HG03066 (cell line): ENCODE results near the gene RASGRF2.
"Not testable (repeated sequence)": the region's sequence is repeated elsewhere in the genome, so short reads cannot be mapped to it uniquely, and the experiment has no call there.

ENCODE experiments used
- ATAC-seq: cut with Tn5 transposase; IDR thresholded peaks from one replicate; pipeline ENCODE4 v1.9.1; 2021; ENCODE audit warnings: low read depth; ENCODE audit not compliant: unreplicated experiment

The RASGRF2 gene

DNA sequence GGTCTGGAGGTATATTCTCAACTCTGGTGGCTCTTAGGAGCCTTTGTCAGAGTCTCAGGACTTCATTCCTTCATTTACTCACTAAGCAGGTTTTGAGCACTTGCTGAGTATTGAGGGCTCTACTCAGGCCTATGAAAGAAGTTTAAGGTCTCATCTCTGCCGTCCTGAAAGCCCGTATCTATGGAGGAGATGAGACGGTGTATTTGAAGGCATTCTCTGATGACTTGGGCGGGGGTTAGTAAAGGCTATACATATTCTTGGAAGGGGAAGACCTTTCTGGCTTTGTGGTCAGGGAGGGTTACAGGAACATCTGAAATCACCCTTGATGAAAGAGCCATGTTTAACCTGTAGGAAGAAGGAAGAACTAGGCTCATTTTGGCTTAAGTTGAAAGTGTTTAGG, 21.9 kb downstream of the RASGRF2 start:
- ATAC-seq: no peak

DNA sequence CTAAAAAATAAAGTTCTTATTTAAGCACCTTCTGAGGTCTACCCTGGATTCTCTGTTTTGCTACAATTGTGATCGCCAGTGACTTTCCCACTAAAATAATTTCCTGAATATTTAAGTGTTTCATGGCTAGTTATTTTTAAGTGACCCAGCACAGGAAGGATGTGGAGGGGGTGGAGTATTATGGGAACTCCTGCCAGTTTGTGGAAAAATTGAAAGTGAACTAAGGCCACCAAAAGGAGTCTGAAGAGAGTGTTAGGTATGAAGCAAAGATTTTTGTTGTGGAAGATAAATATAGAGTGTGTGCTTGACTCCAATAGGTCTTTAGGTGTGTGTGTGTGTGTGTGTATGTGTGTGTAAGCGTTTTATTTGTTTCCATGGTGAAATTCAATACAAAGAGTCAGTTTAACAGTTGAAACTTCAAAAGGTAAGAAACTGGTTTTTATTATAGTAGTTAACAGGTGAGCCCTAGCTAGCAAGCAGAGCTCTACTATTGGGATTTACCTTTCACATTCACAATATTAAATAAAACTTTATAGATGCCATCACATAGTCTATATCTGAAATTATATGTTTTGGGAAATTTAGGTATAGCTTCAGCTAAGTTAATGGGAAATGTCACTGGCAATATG, 25.6 kb downstream of the RASGRF2 start:
- no peak for ATAC-seq

DNA sequence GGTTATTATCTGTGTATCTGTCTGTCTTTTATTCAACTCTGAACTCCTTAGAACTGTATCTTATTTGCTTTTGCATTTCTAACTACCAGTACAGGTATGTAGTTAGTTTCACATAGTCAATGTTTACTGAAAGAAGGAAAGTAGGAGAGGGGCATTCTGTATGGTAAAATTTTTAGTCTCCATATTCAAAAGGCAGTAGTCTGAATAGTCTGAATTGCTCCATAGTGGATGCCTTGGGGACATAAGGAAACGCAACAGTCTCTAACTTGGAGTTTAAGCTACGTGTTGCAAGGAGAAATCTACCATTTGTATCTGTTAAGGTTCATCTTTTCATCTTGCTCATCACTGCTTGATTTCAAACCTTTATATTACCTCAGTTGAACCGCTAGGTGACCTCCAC, 26.2 kb downstream of the RASGRF2 start:
- no peak for ATAC-seq

DNA sequence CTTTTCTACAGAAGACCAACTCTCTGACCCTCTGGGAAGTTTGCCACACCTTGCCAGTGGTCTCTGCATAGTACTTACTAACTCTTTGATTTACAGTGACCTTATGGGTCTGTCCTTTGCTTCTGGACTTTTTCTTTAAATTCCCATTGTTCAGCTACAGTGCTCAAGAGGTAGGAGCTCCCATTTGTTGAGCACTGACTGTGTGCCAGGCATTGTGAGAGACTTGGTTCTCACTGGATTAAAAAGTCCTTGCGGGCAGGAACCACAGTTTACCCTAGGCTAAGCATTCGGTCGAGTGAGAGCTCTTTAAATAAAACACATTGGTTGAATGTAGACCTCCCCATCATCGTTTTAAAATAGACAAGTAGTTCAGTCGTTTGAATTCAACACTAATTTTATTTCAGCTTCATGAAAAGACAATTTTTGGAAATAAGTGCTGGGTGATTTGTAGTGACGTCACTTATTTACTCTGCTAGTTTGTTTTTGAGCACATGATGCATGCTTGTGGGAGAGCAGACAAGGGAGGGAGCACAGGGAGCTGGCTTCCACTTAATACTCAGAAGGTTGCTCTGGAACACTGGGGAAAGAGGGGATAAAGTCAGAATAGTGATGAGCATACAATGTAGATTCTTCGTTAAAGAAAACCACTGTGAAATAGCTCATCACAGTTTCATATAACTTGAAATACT, 27.1 kb downstream of the RASGRF2 start:
- ATAC-seq: no peak

DNA sequence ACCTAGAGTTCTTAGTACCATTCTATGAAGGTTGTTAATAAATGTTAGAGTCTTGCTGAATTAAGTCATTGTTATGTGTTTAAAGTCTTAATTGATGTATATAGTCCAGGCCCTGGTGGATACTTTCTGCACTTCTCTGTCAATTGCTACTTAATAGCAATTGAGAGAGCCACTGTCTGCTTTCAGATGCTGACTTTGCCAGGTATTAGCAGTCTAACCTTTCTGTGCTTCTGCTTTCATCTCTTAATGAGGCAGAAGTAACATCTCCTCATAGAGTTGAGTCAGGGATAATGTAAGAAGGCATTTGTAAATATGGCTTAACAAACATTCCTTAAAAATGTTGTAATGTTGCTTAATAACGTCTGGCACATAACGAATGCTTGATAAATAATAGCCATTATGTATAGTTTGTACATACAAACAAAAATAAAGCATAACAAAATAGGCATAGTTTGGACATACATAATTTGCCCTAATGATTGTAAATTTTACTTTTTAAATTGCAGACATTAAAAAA, 28.3 kb downstream of the RASGRF2 start:
- ATAC-seq: no peak

DNA sequence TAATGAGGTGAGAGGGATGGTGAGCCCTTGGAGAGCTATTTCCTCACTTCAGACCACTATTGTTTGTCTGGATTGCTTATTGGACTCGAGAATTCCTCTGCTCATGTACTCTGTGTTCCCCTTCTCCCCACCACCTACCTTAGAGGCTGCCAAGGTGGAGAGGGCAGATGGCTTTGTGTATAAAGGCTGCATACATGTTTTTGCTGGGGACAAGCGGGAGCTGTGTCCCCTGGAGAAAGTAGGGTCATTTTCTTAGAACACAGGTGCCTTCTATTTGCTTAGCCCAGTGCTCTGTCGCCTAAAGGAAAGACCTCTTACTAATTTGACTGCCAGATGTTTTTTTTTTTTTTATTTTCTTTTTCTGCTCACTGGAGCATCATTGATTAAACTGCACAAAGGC, 29.7 kb downstream of the RASGRF2 start:
- no peak for ATAC-seq

DNA sequence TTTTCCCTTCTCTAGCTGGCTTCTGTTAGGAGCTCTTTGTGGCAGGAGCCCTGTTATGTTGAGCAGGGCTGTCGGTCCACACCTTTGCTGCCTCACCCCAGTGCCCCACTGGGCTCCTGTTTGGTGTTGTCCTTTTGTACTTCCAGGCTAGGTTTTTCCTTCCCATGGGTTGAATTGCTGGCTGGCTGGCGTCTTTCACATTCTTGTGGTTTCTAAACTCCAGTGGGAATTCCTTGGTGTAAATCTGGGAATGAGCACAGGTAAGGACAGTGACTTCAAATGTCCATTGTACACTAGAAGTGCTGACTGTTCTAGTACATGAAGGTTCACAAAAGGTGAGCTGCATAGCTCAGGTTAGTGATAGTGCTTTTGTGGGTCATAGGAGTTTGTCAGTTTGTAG, 30.4 kb downstream of the RASGRF2 start:
- ATAC-seq: no peak

DNA sequence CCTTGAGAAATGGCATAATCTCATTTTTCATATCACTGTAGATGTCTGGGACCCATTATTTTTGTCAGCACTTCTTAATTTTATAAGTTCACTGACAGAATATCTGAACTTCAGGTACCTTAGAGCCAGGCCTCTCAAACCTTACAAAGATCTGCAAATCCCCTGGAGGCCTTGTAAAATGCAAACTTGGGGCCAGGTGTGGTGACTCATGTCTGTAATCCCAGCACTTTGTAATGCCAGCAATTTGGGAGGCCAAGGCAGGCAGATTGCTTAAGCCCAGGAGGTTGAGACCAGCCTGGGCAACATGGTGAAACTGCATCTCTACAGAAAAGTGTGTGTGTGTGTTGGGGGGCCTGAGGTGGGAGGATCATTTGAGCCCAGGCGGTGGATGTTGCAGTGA, 30.8 kb downstream of the RASGRF2 start:
- ATAC-seq: no peak

DNA sequence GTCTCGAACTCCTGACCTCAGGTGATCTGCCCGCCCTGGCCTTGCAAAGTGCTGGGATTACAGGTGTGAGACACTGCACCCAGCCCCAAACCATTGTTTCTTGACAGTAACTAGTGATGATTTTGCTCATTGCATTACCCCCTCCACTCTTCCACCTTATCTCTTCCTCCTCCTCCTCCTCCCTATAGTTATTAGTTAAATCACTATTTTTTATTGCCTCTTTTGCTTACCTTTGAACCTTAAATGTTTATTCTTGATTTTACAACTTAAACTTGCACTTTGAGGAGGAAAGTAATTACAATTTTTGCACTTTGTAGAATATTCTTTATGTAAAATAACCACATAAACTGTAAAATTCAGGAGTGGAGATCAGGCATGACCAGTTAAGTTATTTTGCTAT, 35.7 kb downstream of the RASGRF2 start:
- no peak for ATAC-seq

DNA sequence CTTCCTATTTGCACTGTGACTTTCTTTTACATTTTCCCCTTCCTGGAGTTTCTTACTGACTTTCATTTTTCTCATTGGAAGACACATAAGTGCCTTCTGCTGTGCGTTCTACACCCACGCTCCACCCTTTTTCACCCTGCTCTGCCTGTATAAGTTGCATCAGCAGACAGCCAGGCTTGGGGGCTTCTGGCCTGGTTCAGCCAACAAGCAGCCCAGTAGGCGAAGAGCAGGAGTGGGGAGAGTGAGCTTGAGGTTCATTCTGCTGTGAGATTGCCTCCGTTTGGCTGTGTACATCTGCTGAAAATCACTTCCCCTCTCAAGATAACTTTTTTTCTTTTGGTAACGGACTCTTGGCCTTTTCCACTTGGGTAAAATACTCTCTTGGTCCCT, 38.4 kb downstream of the RASGRF2 start:
- no peak for ATAC-seq

DNA sequence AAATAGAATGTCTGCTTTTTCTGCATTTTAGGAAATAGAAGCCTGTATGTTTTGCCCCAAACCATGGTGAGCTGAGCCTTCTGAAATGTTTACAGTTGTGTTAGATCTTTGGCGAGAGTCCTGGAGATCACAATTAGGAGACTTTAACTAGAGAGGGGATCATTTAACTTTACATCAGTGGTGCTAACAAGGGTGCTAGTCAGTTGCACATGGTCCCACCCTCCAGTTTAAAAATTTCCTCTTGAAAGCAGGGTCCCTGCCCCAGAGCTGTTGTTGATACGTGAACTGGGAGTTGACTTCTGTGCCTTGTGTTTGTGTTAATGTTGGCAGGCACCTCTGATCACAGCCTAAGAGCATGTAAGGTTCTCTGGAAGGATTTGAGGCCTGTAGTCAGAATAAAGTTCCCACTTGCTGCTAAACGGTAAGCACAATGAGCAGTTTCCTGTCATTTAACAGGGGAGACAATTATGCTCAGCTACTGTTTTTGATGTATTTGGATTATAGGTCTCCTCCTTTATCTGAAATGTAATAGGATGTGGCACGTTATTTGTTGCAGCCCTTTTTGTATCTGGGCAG, 43.7 kb downstream of the RASGRF2 start:
- no peak for ATAC-seq

DNA sequence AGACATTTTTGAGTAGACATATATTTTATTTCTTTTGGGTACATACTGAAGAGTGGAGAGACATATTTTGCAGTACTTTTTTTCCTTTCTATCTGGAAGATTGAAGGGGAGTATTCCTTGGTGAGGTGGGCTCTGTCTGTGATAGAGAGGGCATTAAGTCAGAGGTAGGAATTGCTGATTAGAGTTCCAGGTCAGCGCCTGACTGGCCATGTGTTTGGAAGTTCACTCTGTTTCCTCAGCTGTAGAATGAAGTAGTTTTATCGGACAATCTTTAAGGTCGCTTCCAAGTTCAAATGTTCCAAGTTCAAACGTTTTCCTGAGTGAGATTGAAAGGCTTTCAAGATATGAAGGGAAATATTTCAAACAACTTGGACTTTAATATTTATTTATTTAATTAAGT, 45.5 kb downstream of the RASGRF2 start:
- ATAC-seq: no peak

DNA sequence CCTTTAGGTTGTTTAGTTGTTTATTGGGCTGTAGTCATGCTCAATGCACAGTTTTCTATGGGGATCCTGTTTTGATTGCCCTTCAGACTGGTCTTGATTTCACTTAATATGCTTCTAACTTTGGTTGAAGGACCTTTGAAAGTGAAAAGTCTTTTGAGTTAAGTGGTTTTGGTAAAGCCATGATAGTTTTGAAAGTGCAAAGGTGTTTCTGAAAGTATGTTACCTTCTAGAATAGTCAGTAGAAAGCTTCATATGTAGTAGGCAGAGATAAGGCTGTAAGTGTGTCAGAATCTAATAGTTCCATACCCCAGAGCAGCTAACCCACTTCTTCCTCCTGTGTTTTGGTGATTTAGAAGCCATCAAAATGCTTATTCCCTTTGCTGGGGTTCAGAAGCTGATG, 46.1 kb downstream of the RASGRF2 start:
- no peak for ATAC-seq

DNA sequence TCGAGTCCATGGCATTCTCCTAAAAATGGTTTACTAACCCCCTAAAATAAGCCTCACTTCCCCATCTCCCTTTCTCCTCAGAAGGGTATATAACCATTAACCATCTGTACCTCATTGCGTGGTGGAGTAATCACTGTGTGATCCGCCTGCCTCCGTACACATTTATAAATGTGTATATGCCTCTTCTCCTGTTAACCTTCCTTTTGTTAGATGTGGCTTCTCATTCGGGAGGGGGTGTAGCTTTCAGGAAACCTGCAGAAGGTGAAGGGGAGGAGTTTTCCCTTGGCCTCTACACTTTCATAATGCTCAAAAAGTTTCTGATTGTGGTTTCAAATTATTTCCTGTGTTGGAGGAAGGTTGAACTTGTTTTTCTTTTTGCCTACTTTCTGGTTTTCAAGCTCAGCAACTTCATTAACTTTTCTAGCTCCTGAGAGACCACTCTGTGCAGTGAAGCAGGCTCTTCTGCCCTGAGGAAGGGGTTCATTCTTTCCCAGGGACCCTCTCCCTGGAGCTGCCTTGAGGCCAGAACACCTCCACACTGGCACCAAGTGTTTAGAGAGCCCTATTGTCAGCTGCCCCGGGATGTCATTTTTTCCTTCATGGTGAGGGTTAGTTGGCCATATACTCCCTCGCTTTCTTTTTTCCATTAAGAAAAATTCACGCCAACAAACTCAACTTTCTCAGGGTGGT, 46.9 kb downstream of the RASGRF2 start:
- ATAC-seq: no peak

DNA sequence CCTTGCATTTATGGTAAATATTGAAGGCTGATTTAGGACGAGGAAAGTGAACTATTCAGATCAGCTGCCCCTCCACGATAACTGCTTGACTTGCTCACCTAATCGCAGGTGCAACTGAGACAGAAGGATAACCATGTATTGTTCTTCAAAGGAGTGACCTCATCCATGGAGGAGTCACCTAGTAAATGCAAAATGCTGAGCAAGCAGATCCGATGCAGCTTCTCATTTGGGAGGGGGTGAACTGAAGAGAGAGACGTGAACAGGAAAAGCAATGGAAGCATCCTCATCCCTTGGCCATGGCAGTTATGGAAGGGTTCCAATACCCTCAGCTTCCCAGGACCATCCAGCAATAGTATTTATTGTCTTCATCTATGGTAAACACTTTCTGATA, 47.5 kb downstream of the RASGRF2 start:
- no peak for ATAC-seq

DNA sequence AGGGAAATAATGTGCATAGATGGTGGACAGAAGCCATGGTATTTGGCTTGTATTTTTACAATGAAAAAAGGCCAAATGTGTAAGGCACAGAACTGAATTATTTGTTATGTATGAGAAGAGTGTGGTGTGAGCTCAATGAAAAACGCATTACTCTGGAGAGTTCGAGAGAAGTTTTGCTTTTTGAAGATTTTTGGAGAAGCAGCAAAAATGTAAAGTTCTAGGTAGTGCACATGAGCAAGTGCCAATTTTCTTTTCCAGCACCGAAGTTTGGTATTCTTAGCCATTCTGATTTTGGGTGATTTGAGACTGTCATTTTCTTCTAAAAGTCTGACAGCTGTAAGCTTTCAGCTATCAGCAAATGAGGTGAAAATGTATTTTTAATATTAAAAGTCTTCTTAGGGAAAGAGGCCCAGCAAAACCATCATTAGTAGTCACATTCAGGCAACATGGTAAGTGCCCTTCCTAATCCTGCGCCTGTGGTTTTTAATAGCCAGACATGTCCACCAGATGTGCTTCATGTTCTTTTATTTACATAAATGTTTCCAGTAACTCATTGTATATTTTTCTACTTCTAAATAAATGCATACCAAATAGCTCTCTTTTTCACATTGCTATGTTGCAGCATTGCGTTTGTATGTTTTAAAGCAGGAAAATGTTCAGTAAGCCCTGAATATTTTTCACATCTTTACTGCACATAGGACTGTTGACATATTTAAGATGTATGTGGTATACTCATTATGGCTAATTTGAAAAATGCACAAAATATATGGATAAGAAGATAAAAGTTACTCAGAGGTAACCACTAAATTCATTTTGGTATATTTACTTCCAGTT, 50.4 kb downstream of the RASGRF2 start:
- no peak for ATAC-seq

DNA sequence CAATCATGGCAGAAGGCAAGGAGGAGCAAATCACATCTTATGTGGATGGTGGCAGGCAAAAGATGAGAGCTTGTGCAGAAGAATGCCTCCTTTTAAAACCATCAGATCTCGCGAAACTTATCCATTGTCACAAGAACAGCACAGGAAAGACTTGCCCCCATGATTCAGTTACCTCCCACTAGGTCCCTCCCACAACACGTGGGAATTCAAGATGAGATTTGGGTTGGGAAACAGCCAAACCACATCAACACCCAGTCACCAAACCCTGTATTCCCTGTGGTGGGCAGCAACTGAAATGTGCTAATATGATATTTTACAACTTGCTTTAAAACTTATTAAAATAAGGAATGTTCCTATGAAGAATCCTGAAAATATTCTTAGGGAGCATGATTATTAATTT, 54.2 kb downstream of the RASGRF2 start:
- no peak for ATAC-seq

DNA sequence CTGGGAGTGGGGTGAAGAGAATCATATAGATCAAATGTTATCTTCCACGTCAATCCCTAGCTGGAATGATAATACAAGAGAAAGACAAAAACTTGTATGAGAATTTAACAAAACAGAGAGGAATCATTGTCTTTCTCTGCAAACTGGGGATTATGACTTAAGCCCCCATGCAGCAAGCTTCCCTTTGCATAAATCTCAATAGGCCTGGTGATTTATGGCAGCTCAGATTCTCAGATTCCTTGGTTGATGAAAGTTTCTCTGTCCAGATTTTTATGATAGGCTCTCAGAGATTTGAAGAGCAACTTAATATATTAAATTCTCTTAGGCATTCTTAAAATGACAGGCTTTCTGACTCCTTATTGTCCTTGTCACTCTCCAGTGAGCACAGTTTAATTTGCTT, 56.0 kb downstream of the RASGRF2 start:
- no peak for ATAC-seq

DNA sequence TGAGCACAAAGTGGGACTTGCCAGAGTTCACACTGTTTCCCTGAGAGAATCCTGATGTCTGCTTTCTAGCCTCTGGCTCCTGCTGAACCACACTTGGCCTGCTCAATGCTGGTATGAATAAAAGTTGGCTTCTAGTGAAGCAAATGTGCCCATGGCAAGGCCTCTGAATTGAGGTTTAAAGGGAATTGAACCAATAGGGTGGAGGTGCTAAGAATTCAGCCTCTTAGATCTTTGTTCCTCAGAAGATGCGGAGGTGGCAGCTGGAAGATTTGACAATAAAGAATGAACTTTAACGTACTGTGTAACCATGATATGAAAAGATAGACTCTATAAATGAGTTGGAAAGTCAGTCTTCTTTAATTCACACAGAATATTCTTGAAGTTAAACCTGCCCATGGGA, 57.2 kb downstream of the RASGRF2 start:
- ATAC-seq: no peak

DNA sequence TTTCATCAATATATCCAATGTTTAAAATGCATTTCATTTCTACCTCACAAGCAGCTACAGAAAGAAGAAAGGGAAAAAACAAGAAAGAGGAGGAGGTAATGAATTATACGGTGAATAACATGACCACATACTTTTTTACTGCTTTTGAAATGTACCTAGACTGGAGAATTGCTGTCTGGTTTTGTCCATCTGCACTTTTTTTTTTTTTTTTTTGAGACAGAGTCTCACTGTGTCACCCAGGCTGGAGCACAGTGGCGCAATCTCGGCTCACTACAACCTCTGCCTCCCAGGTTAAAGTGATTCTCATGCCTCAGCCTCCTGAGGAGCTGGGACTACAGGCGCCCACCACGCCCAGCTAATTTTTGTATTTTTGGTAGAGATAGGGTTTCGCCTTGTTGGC, 58.4 kb downstream of the RASGRF2 start:
- not testable (repeated sequence) for ATAC-seq

DNA sequence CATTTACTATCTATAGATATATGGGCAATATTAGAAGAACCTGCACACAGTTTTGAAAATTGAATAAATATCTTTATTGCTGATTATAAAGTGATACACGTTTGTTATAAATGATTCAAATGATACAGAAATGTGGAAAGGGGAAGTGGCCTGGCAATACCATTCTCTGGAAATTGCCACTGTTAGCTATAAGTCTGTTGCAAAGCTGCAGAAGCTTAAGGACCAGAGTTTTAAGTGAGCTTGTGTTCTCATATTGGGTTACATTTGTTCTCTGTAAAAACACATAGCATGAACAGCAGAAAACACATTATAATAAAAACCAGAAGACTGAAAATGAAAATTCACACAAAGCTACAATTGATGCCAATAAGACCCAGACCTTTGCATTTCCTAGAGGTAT, 59.6 kb downstream of the RASGRF2 start:
- no peak for ATAC-seq
